H9 (cell line): Measurements from ENCODE around the gene TENM3. TPM values are rescaled to one million over a fixed set of nuclear protein-coding genes. Genes with fewer than 3 reads are reported as not detected.

Source experiments
- DNase-seq: peaks from one replicate; pipeline ENCODE4 v3.0.0-alpha.2; 2017
- H2AFZ ChIP-seq: one replicate; pipeline ENCODE4 v1.6.1; 2013; ENCODE audit warnings: mild to moderate bottlenecking, low read length, control low read depth, moderate library complexity
- H2AK5ac ChIP-seq: 2 replicates; pipeline ENCODE4 v1.6.1; 2013; ENCODE audit warnings: low read length, control low read depth, mixed read lengths; ENCODE audit not compliant: insufficient read length
- H2BK120ac ChIP-seq: one replicate; pipeline ENCODE4 v1.6.1; 2013; ENCODE audit warnings: low read depth, mild to moderate bottlenecking, low read length, control low read depth, inconsistent platforms; ENCODE audit not compliant: poor library complexity, severe bottlenecking
- H2BK12ac ChIP-seq: 2 replicates; pipeline ENCODE4 v1.6.1; 2013; ENCODE audit warnings: low read length, control low read depth, mixed read lengths, low read depth; ENCODE audit not compliant: insufficient read length
- H2BK15ac ChIP-seq: 2 replicates; pipeline ENCODE4 v1.6.1; 2013; ENCODE audit warnings: low read depth, low read length, control low read depth
- H2BK20ac ChIP-seq: one replicate; pipeline ENCODE4 v1.6.1; 2013; ENCODE audit warnings: low read depth, mild to moderate bottlenecking, low read length, control low read depth, inconsistent platforms; ENCODE audit not compliant: poor library complexity, severe bottlenecking
- H2BK5ac ChIP-seq: 2 replicates; pipeline ENCODE4 v1.6.1; 2013; ENCODE audit warnings: low read length, control low read depth, mixed read lengths; ENCODE audit not compliant: insufficient read length
- H3K14ac ChIP-seq: 2 replicates; pipeline ENCODE4 v1.6.1; 2013; ENCODE audit warnings: low read length, control low read depth; ENCODE audit not compliant: insufficient read depth
- H3K18ac ChIP-seq: 2 replicates; pipeline ENCODE4 v1.6.1; 2013; ENCODE audit warnings: low read depth, mild to moderate bottlenecking, mixed read lengths, low read length, control low read depth; ENCODE audit not compliant: insufficient read length
- H3K23ac ChIP-seq: 2 replicates; pipeline ENCODE4 v1.6.1; 2013; ENCODE audit warnings: low read length, control low read depth, mixed read lengths, low read depth; ENCODE audit not compliant: insufficient read length
- H3K23me2 ChIP-seq: 2 replicates; pipeline ENCODE4 v1.6.1; 2013; ENCODE audit warnings: low read depth, mild to moderate bottlenecking, mixed read lengths, low read length, control low read depth; ENCODE audit not compliant: insufficient read length, poor library complexity, severe bottlenecking
- H3K27ac ChIP-seq: 2 replicates; pipeline ENCODE4 v1.5.1; 2013; ENCODE audit warnings: low read length, control low read depth, mixed read lengths, low read depth; ENCODE audit not compliant: insufficient read length
- H3K27me3 ChIP-seq: 2 replicates; pipeline ENCODE4 v1.6.1; 2013; ENCODE audit warnings: low read length, control low read depth, inconsistent platforms; ENCODE audit not compliant: insufficient read depth
- H3K4ac ChIP-seq: 2 replicates; pipeline ENCODE4 v1.6.1; 2013; ENCODE audit warnings: low read depth, mild to moderate bottlenecking, control low read depth, inconsistent platforms, low read length, moderate library complexity
- H3K4me1 ChIP-seq: 2 replicates; pipeline ENCODE4 v1.6.1; 2013; ENCODE audit warnings: low read length, control low read depth, inconsistent platforms; ENCODE audit not compliant: insufficient read depth
- H3K4me2 ChIP-seq: 2 replicates; pipeline ENCODE4 v1.6.1; 2013; ENCODE audit warnings: low read length, control low read depth, mixed read lengths; ENCODE audit not compliant: insufficient read length, insufficient read depth
- H3K56ac ChIP-seq: 2 replicates; pipeline ENCODE4 v1.6.1; 2013; ENCODE audit warnings: low read depth, mild to moderate bottlenecking, mixed read lengths, low read length, control low read depth; ENCODE audit not compliant: insufficient read length
- H3K79me1 ChIP-seq: 2 replicates; pipeline ENCODE4 v1.6.1; 2013; ENCODE audit warnings: low read depth, mild to moderate bottlenecking, moderate library complexity, low read length, control low read depth, inconsistent platforms; ENCODE audit not compliant: insufficient read depth, poor library complexity, severe bottlenecking
- H3K79me2 ChIP-seq: 2 replicates; pipeline ENCODE4 v1.6.1; 2013; ENCODE audit warnings: low read length, control low read depth, inconsistent platforms; ENCODE audit not compliant: insufficient read depth
- H3K9ac ChIP-seq: 2 replicates; pipeline ENCODE4 v1.6.1; 2013; ENCODE audit warnings: low read length, control low read depth, mixed read lengths; ENCODE audit not compliant: insufficient read length; ENCODE audit errors: extremely low read depth
- H3K9me3 ChIP-seq: one replicate; pipeline ENCODE4 v1.6.1; 2013; ENCODE audit warnings: low read depth, low read length, inconsistent platforms; ENCODE audit not compliant: control insufficient read depth
- H3T11ph ChIP-seq: one replicate; pipeline ENCODE4 v1.6.1; 2013; ENCODE audit warnings: mild to moderate bottlenecking, low read length, control low read depth, inconsistent platforms
- H4K20me1 ChIP-seq: one replicate; pipeline ENCODE4 v1.6.1; 2013; ENCODE audit not compliant: control insufficient read depth, insufficient read length, insufficient read depth
- H4K5ac ChIP-seq: 2 replicates; pipeline ENCODE4 v1.6.1; 2013; ENCODE audit warnings: low read depth, mild to moderate bottlenecking, mixed read lengths, low read length, control low read depth; ENCODE audit not compliant: insufficient read length
- H4K8ac ChIP-seq: replicated peaks from 2 replicates; pipeline ENCODE4 v1.6.1; 2013; ENCODE audit warnings: low read length, control low read depth, mixed read lengths, low read depth; ENCODE audit not compliant: insufficient read length
- H4K91ac ChIP-seq: 2 replicates; pipeline ENCODE4 v1.6.1; 2013; ENCODE audit warnings: low read depth, mild to moderate bottlenecking, moderate library complexity, mixed read lengths, low read length, control low read depth; ENCODE audit not compliant: insufficient read length
- H3K27ac Mint-ChIP-seq, 3 experiments: 2 replicates in 2 of 3; 3 replicates in 1 of 3; pipeline ENCODE4 v1.8.0; 2020 to 2021; ENCODE audit warnings: mixed read lengths in 3 of 3, mild to moderate bottlenecking in 1 of 3, moderate library complexity in 1 of 3
- H3K27me3 Mint-ChIP-seq: 2 replicates; pipeline ENCODE4 v1.8.0; 2021; ENCODE audit warnings: low read depth, mild to moderate bottlenecking, moderate library complexity, mixed read lengths
- H3K36me3 Mint-ChIP-seq, 3 experiments: 2 replicates in 2 of 3; 3 replicates in 1 of 3; pipeline ENCODE4 v1.8.0; 2020 to 2021; ENCODE audit warnings: low read depth in 3 of 3, mixed read lengths in 3 of 3; ENCODE audit not compliant: insufficient read depth in 1 of 3
- H3K4me1 Mint-ChIP-seq, 2 experiments: 2 replicates each; pipeline ENCODE4 v1.8.0; 2020; ENCODE audit warnings: mixed read lengths in 2 of 2
- H3K4me3 Mint-ChIP-seq, 2 experiments: 2 replicates in 1 of 2; 3 replicates in 1 of 2; pipeline ENCODE4 v1.8.0; 2020 to 2021; ENCODE audit warnings: mild to moderate bottlenecking in 2 of 2, mixed read lengths in 2 of 2, moderate library complexity in 1 of 2
- H3K9me3 Mint-ChIP-seq, 2 experiments: 2 replicates in 1 of 2; 3 replicates in 1 of 2; pipeline ENCODE4 v1.8.0; 2020; ENCODE audit warnings: mild to moderate bottlenecking in 2 of 2, mixed read lengths in 2 of 2, moderate library complexity in 1 of 2
- WGBS: extraction: QIAGEN DNeasy Blood & Tissue Kit; methylation state at CpG from one replicate; pipeline ENCODE4 v1.1.7; 2013; ENCODE audit warnings: missing lambda C conversion rate, low lambda C conversion rate, mixed read lengths; ENCODE audit not compliant: insufficient read length; ENCODE audit errors: extremely low coverage; 5-methylcytosine and 5-hydroxymethylcytosine counted together
- total RNA-seq: library from RNA; stranded (reverse); gene quantifications from 2 replicates; pipeline ENCODE4 v1.2.1, GENCODE V29; 2021
- TF ChIP-seq, protein P1 (sequence below): fragments of 200-600 bp; sonication (generic); conservative IDR thresholded peaks from 3 replicates; pipeline ENCODE4 v1.8.0; 2021; ENCODE audit warnings: antibody characterized with exemption, mild to moderate bottlenecking

The TENM3 gene
- total RNA-seq, 1 experiment from 2014 or later: 49.6 TPM

DNA sequence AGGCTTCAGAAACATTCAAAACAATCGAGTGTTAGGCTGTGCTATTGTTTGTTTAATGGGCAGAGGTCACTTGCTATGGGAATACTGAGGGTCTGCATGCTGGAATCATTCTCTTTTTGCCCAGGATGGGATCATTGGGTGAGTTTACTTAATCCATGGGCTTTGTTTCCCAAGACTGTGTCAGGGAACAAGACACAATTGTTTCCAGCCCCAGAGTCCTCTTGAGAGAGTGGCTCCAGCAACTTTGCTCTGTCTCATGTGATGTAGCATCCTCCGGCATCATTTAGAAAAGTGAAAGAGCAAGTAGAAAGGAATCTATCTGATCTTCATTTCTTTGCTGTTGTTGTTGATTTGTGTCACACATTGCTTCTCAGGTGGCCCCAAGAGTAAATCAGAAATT is 1.8 kb downstream of the TENM3 start:
- no peak overlapping the region for H3K18ac ChIP-seq
- no peak overlapping the region for H2BK120ac ChIP-seq
- H3K23ac ChIP-seq: no peak overlapping the region
- no peaks in the 10 kb centered on the region for H4K20me1 ChIP-seq
- TF ChIP-seq, protein P1, sequence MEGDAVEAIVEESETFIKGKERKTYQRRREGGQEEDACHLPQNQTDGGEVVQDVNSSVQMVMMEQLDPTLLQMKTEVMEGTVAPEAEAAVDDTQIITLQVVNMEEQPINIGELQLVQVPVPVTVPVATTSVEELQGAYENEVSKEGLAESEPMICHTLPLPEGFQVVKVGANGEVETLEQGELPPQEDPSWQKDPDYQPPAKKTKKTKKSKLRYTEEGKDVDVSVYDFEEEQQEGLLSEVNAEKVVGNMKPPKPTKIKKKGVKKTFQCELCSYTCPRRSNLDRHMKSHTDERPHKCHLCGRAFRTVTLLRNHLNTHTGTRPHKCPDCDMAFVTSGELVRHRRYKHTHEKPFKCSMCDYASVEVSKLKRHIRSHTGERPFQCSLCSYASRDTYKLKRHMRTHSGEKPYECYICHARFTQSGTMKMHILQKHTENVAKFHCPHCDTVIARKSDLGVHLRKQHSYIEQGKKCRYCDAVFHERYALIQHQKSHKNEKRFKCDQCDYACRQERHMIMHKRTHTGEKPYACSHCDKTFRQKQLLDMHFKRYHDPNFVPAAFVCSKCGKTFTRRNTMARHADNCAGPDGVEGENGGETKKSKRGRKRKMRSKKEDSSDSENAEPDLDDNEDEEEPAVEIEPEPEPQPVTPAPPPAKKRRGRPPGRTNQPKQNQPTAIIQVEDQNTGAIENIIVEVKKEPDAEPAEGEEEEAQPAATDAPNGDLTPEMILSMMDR: no peak
- no peak overlapping the region for H2BK12ac ChIP-seq
- Mint-ChIP-seq H3K27me3 (no peaks in the 10 kb centered on the region), H3K36me3 (peaks cover 4 to 14% (median 14%) of the 10 kb centered on the region in 3 experiments), H3K4me1 (peaks cover 41% of the 10 kb centered on the region in 2 experiments), H3K9me3 (peaks cover 0 to 2% of the 10 kb centered on the region in 2 experiments; a peak in 2 of 5 replicates), H3K4me3 (no peak overlapping the region), H3K27ac (peak overlapping the region in 2 of 3 experiments; percentile 36 to 64; a peak in 4 of 7 replicates)
- no peak overlapping the region for H4K8ac ChIP-seq
- H3K23me2 ChIP-seq: no peaks in the 10 kb centered on the region
- H2AFZ ChIP-seq: no peak overlapping the region
- H3K27me3 ChIP-seq: no peaks in the 10 kb centered on the region
- no CpG with 5 or more reads among the region's 2 CpGs for WGBS
- no peak overlapping the region for H3K9ac ChIP-seq
- H3K9me3 ChIP-seq: no peaks in the 10 kb centered on the region
- H2AK5ac ChIP-seq: no peak overlapping the region
- H3K4me2 ChIP-seq: no peak overlapping the region
- H3K4ac ChIP-seq: no peak overlapping the region
- no peak overlapping the region for H2BK15ac ChIP-seq
- H3K14ac ChIP-seq: no peak overlapping the region
- no peak overlapping the region for H4K91ac ChIP-seq
- H2BK5ac ChIP-seq: no peak overlapping the region
- H4K5ac ChIP-seq: no peak overlapping the region
- H2BK20ac ChIP-seq: no peak overlapping the region
- no peak overlapping the region for H3K56ac ChIP-seq
- H3K27ac ChIP-seq: no peak overlapping the region
- peaks cover 15% of the 10 kb centered on the region; the same call in 1 of the 2 replicates for H3K4me1 ChIP-seq
- peaks cover 2% of the 10 kb centered on the region for H3K79me1 ChIP-seq
- DNase-seq: no peak
- no peak overlapping the region for H3T11ph ChIP-seq
- peaks cover 2% of the 10 kb centered on the region; the same call in 1 of the 2 replicates for H3K79me2 ChIP-seq
